Measurements from ENCODE around the gene PHTF2. TPM values are rescaled to one million over a fixed set of nuclear protein-coding genes. Genes with fewer than 3 reads are reported as not detected.

The PHTF2 gene
- total RNA-seq, 4 donors from 2014 or later = 14.5 to 28.6 (median 24.1) TPM

GRCh38 chr7:78002021-78002420 is 203.4 kb downstream of the PHTF2 start:
- intact Hi-C loops (cut with DNase I; ENCODE audit: low total_unique reads) = no loop called here
- Histone ChIP-seq H3K4me1 (no peaks in the 10 kb centered on the region), H3K27me3 (no peaks in the 10 kb centered on the region), H3K4me3 (no peak overlapping the region), H3K27ac (no peak overlapping the region), H3K36me3 (no peaks in the 10 kb centered on the region), H3K9me3 (no peaks in the 10 kb centered on the region)
- in situ Hi-C loops (cut with MboI; ENCODE audit: low pct_ligation_motif_present in 1 of 4, low pct_unique_long_range_greater_than_20kb in 1 of 4, low sequenced_read_pairs in 3 of 4) = no loop called here
- TF ChIP-seq CTCF (IDR thresholded peaks at IDR 0.05) = no peak
- TF ChIP-seq POLR2AphosphoS5 (IDR thresholded peaks at IDR 0.05) = no peak
- TF ChIP-seq POLR2A (IDR thresholded peaks at IDR 0.05) = no peak
- TF ChIP-seq EP300 (IDR thresholded peaks at IDR 0.05; ENCODE audit: low read depth) = no peak
- no peak for DNase-seq
- WGBS, 2 donors (ENCODE audit: low coverage in 1 of 2) = 72 to 75% methylated on average over 2 to 3 of the region's 3 CpGs

GRCh38 chr7:78002715-78003114 is 204.1 kb downstream of the PHTF2 start:
- Histone ChIP-seq H3K36me3 (no peaks in the 10 kb centered on the region), H3K27me3 (no peaks in the 10 kb centered on the region), H3K4me3 (no peak overlapping the region), H3K9me3 (no peaks in the 10 kb centered on the region), H3K27ac (no peak overlapping the region), H3K4me1 (no peaks in the 10 kb centered on the region)
- TF ChIP-seq EP300 (IDR thresholded peaks at IDR 0.05; ENCODE audit: low read depth) (no peak), POLR2A (IDR thresholded peaks at IDR 0.05) (no peak), POLR2AphosphoS5 (IDR thresholded peaks at IDR 0.05) (no peak), CTCF (IDR thresholded peaks at IDR 0.05) (no peak)
- WGBS, 2 donors (ENCODE audit: low coverage in 1 of 2) = 90 to 94% methylated on average over 3 to 4 of the region's 4 CpGs
- in situ Hi-C loops (cut with MboI; ENCODE audit: low pct_ligation_motif_present in 1 of 4, low pct_unique_long_range_greater_than_20kb in 1 of 4, low sequenced_read_pairs in 3 of 4) (no loop called here), intact Hi-C loops (cut with DNase I; ENCODE audit: low total_unique reads) (no loop called here)
- no peak for DNase-seq

- no peak for DNase-seq
- 80 to 94% methylated on average over 1 to 10 of the region's 10 CpGs for WGBS, 2 donors (ENCODE audit: low coverage in 1 of 2)
- H3K9me3 ChIP-seq = no peaks in the 10 kb centered on the region
- no peak overlapping the region for H3K4me3 ChIP-seq
- no peaks in the 10 kb centered on the region for H3K27me3 ChIP-seq
- H3K4me1 ChIP-seq = no peaks in the 10 kb centered on the region
- H3K36me3 ChIP-seq = no peaks in the 10 kb centered on the region
- intact Hi-C loops (cut with DNase I; ENCODE audit: low total_unique reads) (loop anchor here (5.0 kb wide), 1 partner anchor 1626 kb away; no protein-coding TSS in a partner anchor), in situ Hi-C loops (cut with MboI; ENCODE audit: low pct_ligation_motif_present in 1 of 4, low pct_unique_long_range_greater_than_20kb in 1 of 4, low sequenced_read_pairs in 3 of 4) (no loop called here)
- no peak overlapping the region for H3K27ac ChIP-seq
- TF ChIP-seq POLR2A (IDR thresholded peaks at IDR 0.05) = no peak
- no peak for TF ChIP-seq CTCF (IDR thresholded peaks at IDR 0.05)
- TF ChIP-seq POLR2AphosphoS5 (IDR thresholded peaks at IDR 0.05) = no peak
- no peak for TF ChIP-seq EP300 (IDR thresholded peaks at IDR 0.05; ENCODE audit: low read depth)
Observed at GRCh38 chr7:78006063-78006755, 207.6 kb downstream of the PHTF2 start.

Small RNA genes within 50 kb of the gene (small RNA-seq; reads per million reads assigned to genes)
- 0 reads per million in 4 donors for gene RF00019

Other genes starting within 250 kb of the PHTF2 start
- gene RSBN1L, start 102.3 kb upstream of the PHTF2 start, total RNA-seq = 10 to 100 TPM; 13.7 to 26.2 (median 19.8) TPM
- 10 to 100 TPM in 2 of 4 donors, 1 to 10 TPM in 2; 3.4 to 15.7 (median 9.5) TPM for gene TMEM60, start 339 bp upstream of the PHTF2 start, total RNA-seq

Data from transverse colon (tissue), 4 donors.